HT1080 (cell line): ENCODE data around the gene TSHR. TPM values are rescaled to one million over a fixed set of nuclear protein-coding genes. Genes with fewer than 3 reads are reported as not detected.

Source experiments
- DNase-seq: peaks from one replicate; pipeline ENCODE4 v3.0.0-alpha.2; 2015; ENCODE audit warnings: low read depth
- polyA plus RNA-seq, 2 experiments: library from polyadenylated mRNA; depleted of rRNA; stranded (reverse); fragments of >200 nt; gene quantifications; 2 replicates each; pipeline ENCODE4 v1.2.3, GENCODE V29; 2015
- total RNA-seq: library from RNA; depleted of rRNA; stranded (reverse); fragments of >200 nt; shearing (Covaris generic); gene quantifications from 2 replicates; pipeline ENCODE4 v1.2.3, GENCODE V29; 2014; rRNA removed

TSHR gene
- not detected in 2 replicates for total RNA-seq
- not detected in 2 replicates for polyA plus RNA-seq (2015; cell fraction: cytosol; rRNA removed)
- not detected in 2 replicates for polyA plus RNA-seq (2015; cell fraction: nucleus; rRNA removed)

- DNase-seq: no peak
Measured at GRCh38 chr14:80955416-80955941, at the start of gene TSHR. Gene TSHR (plus strand): TSS chr14:80955621. CDS start chr14:80955681, 60 bp downstream.

GRCh38 chr14:80906336-80906735 lies 49.1 kb upstream of the TSHR start:
- no peak for DNase-seq

GRCh38 chr14:80906946-80907345 lies 48.5 kb upstream of the TSHR start:
- DNase-seq: no peak

- peak; percentile 36 for DNase-seq
Measured at GRCh38 chr14:80912013-80912412, 43.4 kb upstream of the TSHR start.

- DNase-seq: no peak
Measured at GRCh38 chr14:80919622-80920021, 35.8 kb upstream of the TSHR start.

GRCh38 chr14:80923368-80923767 lies 32.1 kb upstream of the TSHR start:
- DNase-seq: no peak

- no peak for DNase-seq
Measured at GRCh38 chr14:80924365-80925103, 30.9 kb upstream of the TSHR start.

- peak; percentile 24 for DNase-seq
Measured at GRCh38 chr14:80926397-80927082, 28.9 kb upstream of the TSHR start.

- no peak for DNase-seq
Measured at GRCh38 chr14:80927083-80927989, 28.1 kb upstream of the TSHR start.

GRCh38 chr14:80930095-80930494 lies 25.3 kb upstream of the TSHR start:
- no peak for DNase-seq

- DNase-seq: peak; percentile 94
Measured at GRCh38 chr14:80930836-80931389, 24.5 kb upstream of the TSHR start.

GRCh38 chr14:80933282-80933681 lies 22.1 kb upstream of the TSHR start:
- DNase-seq: no peak

GRCh38 chr14:80933686-80934085 lies 21.7 kb upstream of the TSHR start:
- DNase-seq: no peak

GRCh38 chr14:80940146-80940545 lies 15.3 kb upstream of the TSHR start:
- DNase-seq: no peak

GRCh38 chr14:80941241-80942185 lies 13.9 kb upstream of the TSHR start, which contains the start of gene CEP128:
Gene CEP128 (minus strand): TSS chr14:80941738.
- peak; percentile 99 for DNase-seq

GRCh38 chr14:80942191-80942600 lies 13.2 kb upstream of the TSHR start:
- DNase-seq: no peak

GRCh38 chr14:80944861-80945617 lies 10.4 kb upstream of the TSHR start:
- no peak for DNase-seq

GRCh38 chr14:80946187-80946586 lies 9.2 kb upstream of the TSHR start:
- peak; percentile 81 for DNase-seq

- DNase-seq: no peak
Measured at GRCh38 chr14:80946797-80947196, 8.6 kb upstream of the TSHR start.
